CD4-positive, alpha-beta T cell (primary cell): Measurements from ENCODE around the gene GALK1. TPM values are rescaled to one million over a fixed set of nuclear protein-coding genes. Genes with fewer than 3 reads are reported as not detected.

ENCODE experiments used
- ATAC-seq: fragments of 200-7000 bp; cut with Tn5 transposase; one replicate; pipeline ENCODE4 v1.10.0; 2022; ENCODE audit warnings: mild to moderate bottlenecking; ENCODE audit not compliant: poor library complexity
- CTCF ChIA-PET: fragments of 350-600 bp; sonication (Branson Sonifier 250); formaldehyde crosslinking; loops from one replicate; lab custom pipeline; 2021; ENCODE audit warnings: antibody characterized with exemption, inconsistent platforms; lab: Charles Lee
- POLR2A ChIA-PET: fragments of 350-600 bp; sonication (Branson Sonifier 250); formaldehyde crosslinking; loops from one replicate; lab custom pipeline; 2021; ENCODE audit warnings: antibody characterized with exemption, inconsistent platforms; lab: Charles Lee
- DNase-seq, 14 experiments: peaks; one replicate each; pipeline ENCODE4 v3.0.0-alpha.2; 2013 to 2020; ENCODE audit warnings: mixed read lengths in 2 of 14
- H3K27ac ChIP-seq, 2 donors: one replicate each; pipeline versions ENCODE4 v1.5.1 to v1.7.0; 2013; ENCODE audit warnings: low read length in 2 of 2, low read depth in 1 of 2, mild to moderate bottlenecking in 1 of 2
- H3K27me3 ChIP-seq, 2 experiments: 1 replicate in 1 of 2; 2 replicates in 1 of 2; pipeline versions ENCODE4 v1.6.1 to v1.7.0; 2013; ENCODE audit warnings: low read length in 2 of 2, control low read depth in 1 of 2, mild to moderate bottlenecking in 1 of 2, moderate library complexity in 1 of 2; ENCODE audit not compliant: insufficient read depth in 2 of 2, control insufficient read depth in 1 of 2
- H3K36me3 ChIP-seq: one replicate; pipeline ENCODE4 v1.6.1; 2013; ENCODE audit warnings: low read length, control low read depth; ENCODE audit not compliant: insufficient read depth
- H3K4me1 ChIP-seq: one replicate; pipeline ENCODE4 v1.6.1; 2013; ENCODE audit warnings: low read length, control low read depth; ENCODE audit not compliant: insufficient read depth
- H3K4me3 ChIP-seq: one replicate; pipeline ENCODE4 v1.5.1; 2013; ENCODE audit warnings: mild to moderate bottlenecking, low read length, moderate library complexity
- H3K9me3 ChIP-seq, 2 experiments: 1 replicate in 1 of 2; 2 replicates in 1 of 2; pipeline versions ENCODE4 v1.6.1 to v1.7.0; 2013; ENCODE audit warnings: low read length in 2 of 2, mild to moderate bottlenecking in 2 of 2, control low read depth in 1 of 2, moderate library complexity in 1 of 2; ENCODE audit not compliant: control insufficient read depth in 1 of 2, insufficient read depth in 1 of 2
- H3K27ac Mint-ChIP-seq: one replicate; pipeline ENCODE4 v1.8.0; 2020; ENCODE audit warnings: mixed read lengths
- H3K27me3 Mint-ChIP-seq: one replicate; pipeline ENCODE4 v1.8.0; 2021; ENCODE audit warnings: mixed read lengths
- H3K36me3 Mint-ChIP-seq: one replicate; pipeline ENCODE4 v1.8.0; 2021; ENCODE audit warnings: low read depth, mixed read lengths
- H3K4me1 Mint-ChIP-seq: one replicate; pipeline ENCODE4 v1.8.0; 2021; ENCODE audit warnings: low read depth, mixed read lengths
- H3K4me3 Mint-ChIP-seq: one replicate; pipeline ENCODE4 v1.8.0; 2020; ENCODE audit warnings: mild to moderate bottlenecking, mixed read lengths
- H3K9me3 Mint-ChIP-seq: one replicate; pipeline ENCODE4 v1.8.0; 2020; ENCODE audit warnings: mixed read lengths
- CTCF ChIP-seq: fragments of 200-600 bp; IDR thresholded peaks from one replicate; pipeline ENCODE4 v1.8.0; 2022; ENCODE audit warnings: antibody characterized with exemption, mild to moderate bottlenecking
- intact Hi-C, 2 experiments: fragments of 100-400 bp; cut with DNase I in 1 of 2; cut with micrococcal nuclease in 1 of 2; formaldehyde crosslinking; loops; one replicate each; pipeline versions ENCODE4 v1.15.1 to v1.9.0; 2023 to 2025; cut with DNase I, micrococcal nuclease
- total RNA-seq, 174 experiments: library from RNA in 2 of 174; stranded (reverse) in 2 of 174; gene quantifications; one replicate each; pipeline ENCODE4 v1.2.3 and lab custom pipeline; 2021 to 2026

The GALK1 gene
- total RNA-seq, 2 experiments from 2014 or later, result 5.9 to 6.0 TPM

- H3K4me3 Mint-ChIP-seq, result no peak overlapping the region
- ATAC-seq (no peak), DNase-seq (peak in 1 of 14 experiments; percentile 16)
- Histone ChIP-seq H3K27me3 (no peaks in the 10 kb centered on the region), H3K27ac (no peak overlapping the region), H3K4me1 (peaks cover 12% of the 10 kb centered on the region), H3K9me3 (no peaks in the 10 kb centered on the region), H3K36me3 (no peaks in the 10 kb centered on the region), H3K4me3 (no peak overlapping the region)
- TF ChIP-seq CTCF, result no peak
- H3K36me3 Mint-ChIP-seq, result no peaks in the 10 kb centered on the region
- CTCF ChIA-PET, result interaction anchor here (1.0 to 1.8 kb wide), 2 partner anchors 27 to 31 kb away, joined by 3 to 4 read pairs; no protein-coding TSS in a partner anchor
- no peaks in the 10 kb centered on the region for H3K27me3 Mint-ChIP-seq
- peaks cover 4% of the 10 kb centered on the region for H3K4me1 Mint-ChIP-seq
- intact Hi-C loops, result no loop called here
- POLR2A ChIA-PET, result no interaction called here
- H3K9me3 Mint-ChIP-seq, result no peaks in the 10 kb centered on the region
- no peak overlapping the region for H3K27ac Mint-ChIP-seq
Measured at GRCh38 chr17:75722542-75723095, 42.4 kb downstream of the GALK1 start.

- Mint-ChIP-seq H3K36me3 (no peaks in the 10 kb centered on the region), H3K27me3 (no peaks in the 10 kb centered on the region), H3K4me3 (peak overlapping the region; percentile 45), H3K4me1 (peaks cover 4% of the 10 kb centered on the region), H3K9me3 (no peaks in the 10 kb centered on the region), H3K27ac (no peak overlapping the region)
- peak in 1 of 14 experiments; percentile 14 for DNase-seq
- Histone ChIP-seq H3K9me3 (no peaks in the 10 kb centered on the region), H3K27me3 (no peaks in the 10 kb centered on the region), H3K36me3 (no peaks in the 10 kb centered on the region), H3K4me1 (peaks cover 12% of the 10 kb centered on the region), H3K4me3 (no peak overlapping the region), H3K27ac (no peak overlapping the region)
- no peak for TF ChIP-seq CTCF
- CTCF ChIA-PET, result interaction anchor here (1.0 to 1.8 kb wide), 2 partner anchors 28 to 32 kb away, joined by 3 to 4 read pairs; no protein-coding TSS in a partner anchor
- intact Hi-C loops, result no loop called here
- ATAC-seq, result no peak
- POLR2A ChIA-PET, result interaction anchor here (1.3 kb wide), 1 partner anchor 32 kb away, joined by 4 read pairs; no protein-coding TSS in a partner anchor
Measured at GRCh38 chr17:75722076-75722475, 42.9 kb downstream of the GALK1 start.

GRCh38 chr17:75721463-75722011 lies 43.5 kb downstream of the GALK1 start:
- peak; percentile 36 for TF ChIP-seq CTCF
- POLR2A ChIA-PET, result interaction anchor here (1.0 to 1.3 kb wide), 2 partner anchors 32 kb away, joined by 3 to 4 read pairs; no protein-coding TSS in a partner anchor

More at GRCh38 chr17:75721463-75722011, 43.5 kb downstream of the GALK1 start:
- H3K9me3 Mint-ChIP-seq, result no peaks in the 10 kb centered on the region
- Histone ChIP-seq H3K4me1 (peaks cover 12% of the 10 kb centered on the region), H3K27me3 (no peaks in the 10 kb centered on the region), H3K36me3 (no peaks in the 10 kb centered on the region), H3K4me3 (no peak overlapping the region), H3K9me3 (no peaks in the 10 kb centered on the region), H3K27ac (no peak overlapping the region)
- intact Hi-C loops, result no loop called here
- no peak overlapping the region for H3K27ac Mint-ChIP-seq
- DNase-seq, result no peak
- H3K36me3 Mint-ChIP-seq, result no peaks in the 10 kb centered on the region
- peak overlapping the region; percentile 45 for H3K4me3 Mint-ChIP-seq
- CTCF ChIA-PET, result interaction anchor here (0.6 to 1.8 kb wide), 4 partner anchors 28 to 41 kb away, joined by 3 to 4 read pairs (median 3); no protein-coding TSS in a partner anchor
- peaks cover 4% of the 10 kb centered on the region for H3K4me1 Mint-ChIP-seq
- H3K27me3 Mint-ChIP-seq, result peaks cover 4% of the 10 kb centered on the region
- ATAC-seq, result no peak
